Mesenchymal stem cell (in vitro differentiated cells and primary cell): Measurements from ENCODE around the gene CLUH. TPM values are rescaled to one million over a fixed set of nuclear protein-coding genes. Genes with fewer than 3 reads are reported as not detected.

Experiments used
- DNase-seq: peaks from one replicate; pipeline ENCODE4 v3.0.0-alpha.2; 2013
- H2AFZ ChIP-seq: one replicate; pipeline ENCODE4 v1.6.1; 2013; ENCODE audit warnings: low read depth, mild to moderate bottlenecking, control low read depth, inconsistent platforms, low read length, moderate library complexity
- H2AK5ac ChIP-seq: 2 replicates; pipeline ENCODE4 v1.6.1; 2013; ENCODE audit warnings: low read length, moderate library complexity, mild to moderate bottlenecking, inconsistent platforms; ENCODE audit not compliant: severe bottlenecking
- H2BK120ac ChIP-seq: one replicate; pipeline ENCODE4 v1.6.1; 2013; ENCODE audit warnings: low read depth, mild to moderate bottlenecking, inconsistent platforms, low read length, moderate library complexity
- H2BK12ac ChIP-seq, 2 experiments: one replicate each; pipeline ENCODE4 v1.6.1; 2013; ENCODE audit warnings: inconsistent platforms in 2 of 2, low read length in 2 of 2, mild to moderate bottlenecking in 2 of 2, moderate library complexity in 2 of 2, control low read depth in 1 of 2
- H2BK15ac ChIP-seq: one replicate; pipeline ENCODE4 v1.6.1; 2013; ENCODE audit warnings: mild to moderate bottlenecking, low read depth, inconsistent platforms; ENCODE audit not compliant: poor library complexity, severe bottlenecking
- H2BK5ac ChIP-seq: 2 replicates; pipeline ENCODE4 v1.6.1; 2013; ENCODE audit warnings: low read depth, mild to moderate bottlenecking, low read length, control low read depth, inconsistent platforms; ENCODE audit not compliant: poor library complexity, severe bottlenecking
- H3K14ac ChIP-seq, 2 experiments: one replicate each; pipeline ENCODE4 v1.6.1; 2013; ENCODE audit warnings: inconsistent platforms in 2 of 2, low read length in 2 of 2, control low read depth in 1 of 2, mild to moderate bottlenecking in 1 of 2, moderate library complexity in 1 of 2
- H3K18ac ChIP-seq, 2 experiments: one replicate each; pipeline ENCODE4 v1.6.1; 2013; ENCODE audit warnings: inconsistent platforms in 2 of 2, low read length in 2 of 2, control low read depth in 1 of 2, low read depth in 1 of 2, mild to moderate bottlenecking in 1 of 2
- H3K23ac ChIP-seq, 2 experiments: one replicate each; pipeline ENCODE4 v1.6.1; 2013; ENCODE audit warnings: inconsistent platforms in 2 of 2, low read length in 2 of 2, mild to moderate bottlenecking in 2 of 2, moderate library complexity in 2 of 2, control low read depth in 1 of 2
- H3K27ac ChIP-seq: 2 replicates; pipeline ENCODE4 v1.5.1; 2013; ENCODE audit warnings: mild to moderate bottlenecking, moderate library complexity, low read length, control low read depth, inconsistent platforms; ENCODE audit not compliant: poor library complexity, severe bottlenecking
- H3K27me3 ChIP-seq, 2 experiments: 2 replicates each; pipeline versions ENCODE4 v1.6.1 to v1.7.0; 2013; ENCODE audit warnings: low read length in 2 of 2, mild to moderate bottlenecking in 2 of 2, moderate library complexity in 2 of 2, control low read depth in 1 of 2, inconsistent platforms in 1 of 2; ENCODE audit not compliant: control insufficient read depth in 1 of 2, insufficient read depth in 1 of 2
- H3K36me3 ChIP-seq, 2 experiments: 2 replicates each; pipeline versions ENCODE4 v1.6.1 to v1.7.0; 2013; ENCODE audit warnings: low read length in 2 of 2, control low read depth in 1 of 2, inconsistent platforms in 1 of 2, low read depth in 1 of 2, mild to moderate bottlenecking in 1 of 2; ENCODE audit not compliant: insufficient read depth in 2 of 2, control insufficient read depth in 1 of 2
- H3K4ac ChIP-seq, 2 experiments: one replicate each; pipeline ENCODE4 v1.6.1; 2013; ENCODE audit warnings: inconsistent platforms in 2 of 2, low read length in 2 of 2, mild to moderate bottlenecking in 2 of 2, moderate library complexity in 2 of 2, control low read depth in 1 of 2, low read depth in 1 of 2
- H3K4me1 ChIP-seq: 2 replicates; pipeline ENCODE4 v1.6.1; 2013; ENCODE audit warnings: low read depth, low read length, control low read depth; ENCODE audit not compliant: control insufficient read depth, insufficient read depth
- H3K4me2 ChIP-seq: 2 replicates; pipeline ENCODE4 v1.6.1; 2013; ENCODE audit warnings: low read length, mild to moderate bottlenecking, inconsistent platforms; ENCODE audit not compliant: poor library complexity, severe bottlenecking
- H3K4me3 ChIP-seq, 2 experiments: 2 replicates each; pipeline versions ENCODE4 v1.5.1 to v1.7.0; 2013; ENCODE audit warnings: low read length in 2 of 2, mild to moderate bottlenecking in 2 of 2, control low read depth in 1 of 2, low read depth in 1 of 2; ENCODE audit not compliant: insufficient read depth in 1 of 2
- H3K79me1 ChIP-seq: replicated peaks from 2 replicates; pipeline ENCODE4 v1.6.1; 2013; ENCODE audit warnings: mild to moderate bottlenecking, control low read depth, low read length, inconsistent platforms; ENCODE audit not compliant: poor library complexity, severe bottlenecking
- H3K9ac ChIP-seq: 2 replicates; pipeline ENCODE4 v1.7.0; 2013; ENCODE audit warnings: mild to moderate bottlenecking, low read length, moderate library complexity
- H3K9me3 ChIP-seq: 2 replicates; pipeline ENCODE4 v1.7.0; 2013; ENCODE audit warnings: mild to moderate bottlenecking, low read length; ENCODE audit not compliant: control insufficient read depth
- H4K8ac ChIP-seq: one replicate; pipeline ENCODE4 v1.6.1; 2013; ENCODE audit warnings: inconsistent platforms, mild to moderate bottlenecking, low read length, moderate library complexity
- H4K91ac ChIP-seq: one replicate; pipeline ENCODE4 v1.6.1; 2013; ENCODE audit warnings: mild to moderate bottlenecking, low read length, inconsistent platforms
- WGBS: methylation state at CpG from one replicate; pipeline ENCODE4 v1.1.7; 2013; ENCODE audit warnings: mixed read lengths; 5-methylcytosine and 5-hydroxymethylcytosine counted together
- small RNA-seq: library from polyadenylated mRNA; stranded (forward); fragments of <200 nt; extraction: miRNeasy Mini kit (QIAGEN cat#:217004); gene quantifications from one replicate; pipeline ENCODE3, GENCODE V24; 2013; ENCODE audit warnings: low read depth

The CLUH gene

GRCh38 chr17:2647957-2648356 is 63.6 kb downstream of the CLUH start:
- peaks cover 27 to 33% of the 10 kb centered on the region in 2 experiments for H3K36me3 ChIP-seq
- no peak overlapping the region for H3K14ac ChIP-seq
- H2BK120ac ChIP-seq: no peak overlapping the region
- no peak overlapping the region for H4K91ac ChIP-seq
- WGBS: 97% methylated on average over 5 of the region's 6 CpGs
- no peak overlapping the region for H3K4me3 ChIP-seq
- no peak overlapping the region for H3K27ac ChIP-seq
- H3K27me3 ChIP-seq: no peaks in the 10 kb centered on the region
- H3K9me3 ChIP-seq: no peaks in the 10 kb centered on the region
- H3K23ac ChIP-seq: no peak overlapping the region
- H2BK15ac ChIP-seq: no peak overlapping the region
- no peak overlapping the region for H2BK12ac ChIP-seq
- H3K79me1 ChIP-seq: peaks cover 7% of the 10 kb centered on the region
- no peak for DNase-seq
- H3K9ac ChIP-seq: no peak overlapping the region
- H3K4me1 ChIP-seq: peaks cover 4% of the 10 kb centered on the region
- no peak overlapping the region for H3K18ac ChIP-seq
- no peak overlapping the region for H3K4me2 ChIP-seq
- H2BK5ac ChIP-seq: no peak overlapping the region
- no peak overlapping the region for H2AFZ ChIP-seq
- H3K4ac ChIP-seq: no peak overlapping the region
- no peak overlapping the region for H4K8ac ChIP-seq
- no peak overlapping the region for H2AK5ac ChIP-seq

GRCh38 chr17:2644971-2645370 is 66.6 kb downstream of the CLUH start:
- H2AK5ac ChIP-seq: no peak overlapping the region
- no peak overlapping the region for H3K4ac ChIP-seq
- H2AFZ ChIP-seq: no peak overlapping the region
- no peak overlapping the region for H3K4me2 ChIP-seq
- no peaks in the 10 kb centered on the region for H3K9me3 ChIP-seq
- peaks cover 7% of the 10 kb centered on the region for H3K79me1 ChIP-seq
- H3K4me1 ChIP-seq: peaks cover 4% of the 10 kb centered on the region
- no peaks in the 10 kb centered on the region for H3K27me3 ChIP-seq
- H3K36me3 ChIP-seq: peaks cover 32 to 52% of the 10 kb centered on the region in 2 experiments
- no peak overlapping the region for H2BK5ac ChIP-seq
- H2BK12ac ChIP-seq: no peak overlapping the region
- H2BK15ac ChIP-seq: no peak overlapping the region
- WGBS: 100% methylated on average over 4 of the region's 6 CpGs
- H3K4me3 ChIP-seq: no peak overlapping the region
- H2BK120ac ChIP-seq: no peak overlapping the region
- H4K8ac ChIP-seq: no peak overlapping the region
- no peak overlapping the region for H3K14ac ChIP-seq
- no peak overlapping the region for H3K23ac ChIP-seq
- no peak overlapping the region for H4K91ac ChIP-seq
- no peak for DNase-seq
- H3K27ac ChIP-seq: no peak overlapping the region
- no peak overlapping the region for H3K9ac ChIP-seq
- no peak overlapping the region for H3K18ac ChIP-seq

Small RNAs within 50 kb of the gene (small RNA-seq; reads per million reads assigned to genes)
- not detected for gene MIR1253
- gene MIR6776: not detected
- not detected for gene RN7SL608P
- not detected for gene hsa-mir-1253
